HG02759 (cell line): ENCODE measurements around the gene RYR2.

Source experiments
- ATAC-seq: cut with Tn5 transposase; IDR thresholded peaks from one replicate; pipeline ENCODE4 v1.9.1; 2021; ENCODE audit warnings: mild to moderate bottlenecking, moderate library complexity; ENCODE audit not compliant: unreplicated experiment

The RYR2 gene

DNA sequence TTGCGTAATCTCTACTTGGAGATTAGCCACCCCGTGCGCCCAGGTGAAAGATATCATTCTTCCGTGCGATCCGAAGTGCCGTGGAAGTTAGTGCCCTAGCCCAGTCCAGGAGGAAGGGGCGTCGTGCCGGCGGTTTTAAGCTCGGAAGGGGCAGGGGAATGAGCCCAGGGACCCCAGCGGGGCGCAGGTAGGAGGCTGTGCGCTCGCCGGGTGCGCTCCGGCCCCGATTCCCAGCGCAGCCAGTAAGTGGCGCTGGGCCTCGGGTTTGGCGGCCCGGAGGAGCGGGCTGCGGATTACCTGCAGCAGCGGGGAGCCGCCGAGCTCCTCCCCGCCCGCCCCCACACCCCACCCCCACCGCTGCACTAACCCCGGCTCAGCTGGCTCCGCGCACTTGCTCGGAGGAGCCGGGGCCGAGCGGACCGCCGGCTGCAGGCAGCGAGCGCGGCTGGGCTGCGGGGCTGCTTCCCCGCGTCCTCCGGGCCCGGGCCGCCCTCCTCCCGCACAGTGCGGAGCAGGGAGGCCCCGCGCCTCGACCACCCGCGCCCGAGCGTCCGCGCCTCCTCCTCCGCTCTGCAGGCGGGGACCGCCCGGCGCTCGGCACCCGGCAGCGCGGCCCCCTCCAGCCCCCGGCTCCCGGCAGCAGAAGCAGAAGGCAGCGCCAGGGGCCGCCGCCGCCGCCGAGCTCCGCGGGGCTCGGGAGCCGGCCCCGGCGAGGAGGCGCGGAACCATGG, at the start of gene RYR2:
Gene RYR2 (plus strand): TSS at position 390 of the 731 bp plus-strand sequence. CDS start 338 bp downstream, at position 728.
- ATAC-seq = peak; percentile 52

DNA sequence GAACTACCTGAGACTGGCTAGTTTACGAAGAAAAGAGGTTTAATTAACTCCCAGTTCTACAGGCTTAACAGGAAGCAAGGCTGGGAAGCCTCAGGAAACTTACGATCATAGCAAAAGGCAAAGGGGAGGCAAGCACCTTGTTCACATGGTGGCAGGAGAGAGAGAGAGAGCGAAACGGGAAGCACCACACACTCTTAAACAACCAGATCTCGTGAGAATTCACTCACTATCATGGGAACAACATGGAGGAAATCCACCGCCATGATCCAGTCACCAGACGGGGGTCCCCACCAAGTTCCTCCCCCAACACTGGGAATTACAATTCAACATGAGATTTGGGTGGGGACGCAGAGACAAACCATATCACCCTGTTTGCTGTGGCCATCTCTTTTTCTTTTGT, 49.5 kb upstream of the RYR2 start:
- ATAC-seq = no peak

DNA sequence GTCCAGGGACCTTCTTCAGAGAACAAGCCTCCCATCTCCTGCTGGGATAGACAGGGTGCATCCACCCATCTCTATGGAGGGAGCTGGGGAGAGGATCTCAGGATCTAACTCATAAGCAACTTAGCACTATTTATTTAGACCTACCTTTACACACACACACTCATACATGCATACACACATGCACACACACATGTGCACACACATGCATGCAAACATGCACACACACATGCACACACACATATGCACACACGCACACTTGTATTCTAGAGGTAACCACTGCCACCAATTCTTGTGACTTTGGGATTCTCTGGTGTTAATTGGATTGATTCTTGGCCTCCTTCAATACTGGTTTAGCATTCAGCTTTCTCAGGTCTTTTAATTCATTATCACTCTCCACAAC, 47.5 kb upstream of the RYR2 start:
- no peak for ATAC-seq

DNA sequence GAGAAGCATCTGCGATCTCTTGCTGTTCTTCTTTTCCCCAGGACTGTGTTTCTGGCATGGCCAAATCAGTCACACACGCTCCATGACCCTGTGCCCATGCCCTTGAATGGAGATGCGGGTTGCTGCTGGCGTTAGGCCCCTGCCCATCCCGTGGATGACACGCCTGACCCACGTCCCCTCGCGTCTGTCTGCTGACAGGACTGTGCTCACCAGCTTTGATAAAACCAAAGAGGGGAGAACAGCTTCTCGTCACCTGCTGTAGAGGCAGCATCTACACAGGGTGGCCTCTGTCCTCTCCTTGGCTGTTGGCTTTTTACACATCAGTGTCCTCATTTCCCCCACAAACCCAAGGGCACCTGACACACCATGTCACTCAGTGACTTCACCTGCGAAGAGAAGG, 44.6 kb upstream of the RYR2 start:
- ATAC-seq = no peak

DNA sequence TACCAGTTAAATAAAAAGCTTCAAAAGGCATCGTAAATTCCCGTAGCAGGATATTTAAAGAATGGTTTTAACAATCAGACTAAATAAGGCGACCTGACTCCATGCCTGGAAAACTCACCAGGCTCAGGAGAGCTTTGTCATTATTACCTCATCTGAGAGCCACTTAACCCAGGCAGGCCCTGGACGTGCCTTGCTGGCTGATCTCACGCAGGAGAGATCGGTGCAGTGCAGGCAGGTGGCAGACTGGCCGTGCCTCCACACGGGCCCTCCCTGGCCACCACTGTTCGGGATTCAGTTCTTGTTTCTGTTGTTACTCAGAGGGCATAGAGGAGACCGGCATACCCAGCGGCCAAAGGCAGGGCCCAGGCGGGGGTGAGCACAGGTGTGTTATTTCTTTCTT, 44.1 kb upstream of the RYR2 start:
- ATAC-seq = no peak

DNA sequence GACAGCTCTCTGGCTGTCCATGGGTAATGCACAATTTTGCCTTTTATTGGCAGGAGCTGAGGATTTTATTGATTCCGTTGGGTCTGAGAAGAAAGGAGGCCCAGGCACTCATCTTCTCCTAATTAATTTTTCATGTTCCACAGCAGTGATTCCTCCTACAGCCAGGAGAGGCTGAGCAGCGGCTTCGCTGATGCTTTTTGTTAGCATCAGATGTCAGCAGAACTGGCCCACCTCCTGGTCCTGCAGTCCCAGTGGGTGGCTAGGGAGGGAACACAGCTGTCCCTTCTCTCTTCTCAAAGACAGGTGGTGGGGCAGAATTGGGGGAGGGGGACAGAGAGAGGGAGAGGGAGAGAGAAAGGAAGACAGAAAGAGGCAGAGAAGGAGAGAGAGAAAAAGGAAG, 43.4 kb upstream of the RYR2 start:
- ATAC-seq = no peak

DNA sequence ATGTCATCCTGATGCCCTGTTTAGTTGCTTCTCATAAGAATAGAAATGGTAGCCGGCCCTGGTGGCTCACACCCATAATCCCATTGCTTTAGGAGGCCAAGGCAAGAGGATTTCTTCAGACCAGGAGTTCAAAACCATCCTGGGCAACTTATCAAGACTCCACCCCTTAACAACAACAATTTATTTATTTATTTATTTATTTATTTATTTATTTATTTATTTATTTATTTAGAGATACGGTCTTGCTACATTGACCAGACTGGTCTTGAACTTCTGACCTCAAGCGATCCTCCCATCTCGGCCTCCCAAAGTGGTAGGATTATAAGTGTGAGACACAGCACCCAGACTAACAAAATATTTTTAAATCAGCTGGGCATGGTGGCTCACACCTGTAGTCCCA, 41.8 kb upstream of the RYR2 start:
- no peak for ATAC-seq

DNA sequence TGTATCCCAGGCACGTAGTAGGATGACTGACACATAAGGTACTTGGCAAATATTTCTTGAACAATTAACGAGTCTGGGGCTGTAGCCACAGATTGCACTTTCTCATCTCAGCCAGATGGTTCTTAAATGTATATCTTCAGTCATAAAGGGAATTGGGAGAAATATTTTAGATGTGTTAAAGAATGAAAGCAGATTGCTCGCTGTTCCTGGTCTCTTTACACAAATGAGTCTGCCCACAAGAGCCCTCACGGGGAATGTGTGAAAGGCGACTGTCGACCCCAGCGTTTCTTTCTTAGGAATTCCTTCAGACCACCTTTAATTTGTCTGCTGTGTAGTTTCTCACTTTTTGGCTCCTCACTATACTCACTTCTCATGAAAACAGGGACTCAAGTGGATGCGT, 38.5 kb upstream of the RYR2 start:
- ATAC-seq = no peak

DNA sequence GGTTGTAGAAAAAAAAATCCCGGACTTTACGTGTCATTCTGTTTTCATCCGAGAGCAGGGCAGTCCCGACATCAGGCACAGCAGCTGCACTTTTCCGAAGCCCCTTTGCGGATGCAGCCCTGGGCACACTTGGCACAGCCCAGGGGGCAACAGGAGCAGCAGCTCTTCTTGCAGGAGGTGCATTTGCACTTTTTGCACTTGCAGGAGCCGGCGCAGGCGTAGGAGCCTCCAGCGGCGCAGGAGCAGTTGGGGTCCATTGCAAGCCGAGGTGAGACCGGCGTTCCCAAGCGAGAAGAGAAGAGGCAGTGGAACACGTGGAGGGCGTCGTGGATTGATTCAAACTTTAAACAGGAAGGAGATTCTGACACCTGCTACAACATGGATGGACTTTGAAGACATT, 37.9 kb upstream of the RYR2 start, which contains the start of gene MT1HL1:
Gene MT1HL1 (minus strand): TSS at position 326 of the 400 bp plus-strand sequence. CDS start 69 bp downstream, at position 257.
- no peak for ATAC-seq

DNA sequence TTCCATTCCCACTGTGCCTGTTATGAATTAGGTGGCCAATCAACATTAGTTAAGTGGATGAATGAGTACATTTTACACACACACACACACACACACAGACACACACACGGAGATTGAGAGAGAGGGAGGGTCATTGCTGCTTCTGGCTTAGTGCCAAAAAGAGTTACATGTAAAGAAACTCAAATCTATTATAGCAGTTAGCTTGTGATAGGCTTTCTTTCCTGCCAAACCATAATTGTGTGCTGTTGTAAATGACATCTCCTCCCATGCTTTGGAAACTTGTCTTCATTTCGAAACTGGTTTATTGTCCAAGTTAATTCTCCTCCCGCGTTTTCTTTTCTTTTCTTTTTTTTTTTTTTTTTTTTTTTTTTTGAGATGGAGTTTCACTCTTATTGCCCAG, 36.3 kb upstream of the RYR2 start:
- no peak for ATAC-seq

DNA sequence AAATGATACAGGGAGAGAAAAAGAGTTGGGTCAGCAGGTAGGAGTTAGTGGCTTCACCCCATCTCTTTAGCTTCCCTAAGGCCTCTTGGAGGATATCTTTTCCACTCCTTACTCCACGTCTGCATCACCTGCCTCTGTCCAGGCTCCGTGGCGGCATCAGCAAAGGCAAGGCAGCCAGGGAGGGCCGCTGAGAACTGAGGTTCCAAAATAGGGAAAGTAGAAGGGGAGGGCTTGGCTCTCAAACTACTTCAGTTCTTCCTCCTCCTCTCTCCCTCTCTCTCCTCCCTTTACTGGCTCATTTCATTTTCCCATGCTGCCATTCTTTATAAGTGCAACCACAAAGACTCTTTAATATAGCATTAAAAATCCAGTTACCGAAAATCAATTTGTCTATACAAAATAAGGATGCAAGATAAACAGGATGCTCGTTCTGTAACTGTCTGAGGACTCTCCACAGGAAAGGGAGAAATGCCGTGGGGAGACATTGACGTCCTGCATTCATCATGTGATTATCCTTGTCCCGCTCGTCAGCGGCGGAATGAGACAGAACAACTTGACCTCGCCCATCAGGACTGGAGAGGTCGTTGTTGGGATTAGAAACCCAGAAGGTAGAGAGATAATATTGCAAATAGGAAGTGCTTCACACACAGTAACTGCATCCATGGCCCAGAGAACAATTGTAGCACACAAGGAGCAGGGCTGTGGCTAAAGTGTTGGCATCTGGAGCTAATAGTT, 34.7 kb upstream of the RYR2 start:
- no peak for ATAC-seq

DNA sequence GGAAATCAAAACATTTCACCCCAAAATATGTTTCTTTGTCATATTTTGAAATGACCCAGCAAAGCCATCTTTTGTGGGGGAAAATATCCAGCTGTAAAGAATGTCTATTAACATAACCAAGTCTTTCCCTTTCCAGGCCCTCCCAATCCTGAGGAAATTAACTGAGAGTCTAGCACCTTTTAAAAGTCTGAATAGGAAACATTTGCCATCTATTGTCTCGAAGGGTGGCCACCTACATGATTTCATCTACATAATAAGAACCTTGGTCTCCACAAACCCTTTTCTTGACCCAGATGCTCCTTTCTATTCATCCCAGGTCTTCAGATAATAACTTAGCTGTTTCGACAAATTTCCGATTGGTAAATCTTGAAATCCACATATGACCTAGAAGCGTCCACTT, 32.4 kb upstream of the RYR2 start:
- no peak for ATAC-seq

DNA sequence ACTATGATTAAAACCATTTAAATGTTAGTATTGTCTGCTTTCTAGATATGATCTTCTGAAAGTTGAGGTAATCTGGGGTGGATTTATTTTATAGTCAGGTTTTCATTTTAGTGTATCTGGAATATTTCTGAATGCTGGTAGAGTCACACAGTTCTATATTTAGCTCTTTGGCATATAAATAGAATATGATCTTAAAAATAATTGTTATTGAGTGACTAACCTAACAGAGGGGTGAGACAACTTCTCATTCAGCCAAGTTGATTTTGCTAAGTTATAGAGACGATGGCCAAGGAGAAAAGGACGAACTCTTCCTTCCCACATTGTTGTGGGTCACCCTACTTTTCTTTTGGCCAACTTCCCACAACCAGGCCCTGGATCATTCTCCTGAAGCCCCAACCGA, 30.6 kb upstream of the RYR2 start:
- no peak for ATAC-seq

DNA sequence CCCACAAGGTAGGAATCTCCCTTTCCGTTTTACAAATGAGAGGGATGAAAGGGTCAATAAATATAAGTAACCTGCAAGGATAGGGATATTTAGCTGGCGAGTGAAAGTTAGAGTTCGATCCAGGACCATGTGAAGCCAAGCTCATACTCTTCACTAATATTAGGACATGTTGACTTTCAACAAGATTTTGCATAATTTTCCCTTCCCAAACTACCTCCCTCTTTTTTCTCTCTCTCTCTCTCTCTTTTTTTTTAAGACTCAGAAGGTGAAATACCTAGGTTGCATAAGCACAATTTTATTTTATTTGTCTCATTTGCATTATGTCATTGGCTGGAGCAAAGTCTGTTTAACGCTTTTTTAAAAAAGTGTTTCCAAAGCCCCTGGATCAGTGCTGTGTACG, 29.6 kb upstream of the RYR2 start:
- no peak for ATAC-seq

DNA sequence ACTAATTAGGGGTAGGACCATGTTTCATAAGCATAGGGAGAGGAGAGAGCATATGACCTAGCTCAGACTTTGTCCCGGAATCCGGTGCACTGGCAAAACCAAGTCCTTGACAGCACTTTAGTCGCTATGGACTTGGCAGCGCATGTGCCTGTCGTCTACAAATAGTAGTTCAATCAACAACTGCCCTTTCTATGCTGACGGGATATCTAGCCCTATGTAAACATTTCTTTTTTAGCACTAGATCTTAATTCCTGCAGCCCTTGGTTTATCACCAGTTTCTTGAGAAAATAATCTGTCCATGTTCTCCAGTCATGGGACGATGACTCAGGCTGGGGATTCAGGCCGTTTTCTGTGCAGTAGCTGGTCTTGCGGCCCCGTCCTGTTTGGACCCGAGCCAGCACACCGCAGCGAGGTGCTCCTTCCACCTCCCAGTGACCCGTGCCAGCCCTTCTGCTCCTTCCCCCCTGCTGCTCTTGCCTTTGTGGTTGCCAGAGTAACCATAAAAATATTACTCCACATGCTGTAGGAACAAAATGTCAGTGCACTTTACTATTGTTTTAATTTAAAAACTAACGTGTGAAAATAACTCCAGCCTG, 29.1 kb upstream of the RYR2 start:
- ATAC-seq = no peak

DNA sequence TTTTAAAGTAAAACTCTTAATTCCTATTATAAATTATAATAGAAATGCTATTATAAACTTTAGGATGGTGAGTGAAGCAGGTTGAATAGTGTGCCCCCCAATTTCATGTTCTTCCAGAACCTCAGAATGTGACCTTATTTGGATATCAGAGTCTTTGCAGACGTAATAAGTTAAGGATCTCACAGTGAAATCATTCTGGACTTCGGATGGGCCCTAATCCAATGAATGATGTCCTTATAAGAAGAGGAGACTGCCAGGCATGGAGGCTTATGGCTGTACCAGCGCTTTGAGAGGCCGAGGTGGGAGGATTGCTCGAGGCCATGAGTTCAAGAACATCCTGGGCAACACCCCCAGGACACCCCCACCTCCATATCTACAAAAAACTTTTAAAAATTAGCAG, 28.4 kb upstream of the RYR2 start:
- no peak for ATAC-seq

DNA sequence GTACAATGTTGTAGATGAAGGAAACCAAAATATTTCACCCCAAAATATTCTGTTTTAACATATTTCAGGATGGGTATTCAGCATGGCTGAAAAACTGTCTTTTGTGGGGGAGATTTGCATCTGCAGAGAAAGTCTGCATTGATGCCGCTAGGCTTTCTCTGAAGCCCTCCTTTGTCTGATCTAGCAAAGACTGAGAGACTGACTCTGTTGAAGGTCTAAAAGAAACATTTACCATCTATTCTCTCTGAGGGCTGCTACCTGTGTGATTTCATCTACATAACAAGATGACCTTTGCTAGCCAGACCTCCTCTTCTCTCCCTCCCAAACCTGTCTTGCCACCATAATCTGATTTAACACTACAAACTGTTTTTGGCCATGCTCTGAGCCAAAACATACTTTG, 25.4 kb upstream of the RYR2 start:
- no peak for ATAC-seq

DNA sequence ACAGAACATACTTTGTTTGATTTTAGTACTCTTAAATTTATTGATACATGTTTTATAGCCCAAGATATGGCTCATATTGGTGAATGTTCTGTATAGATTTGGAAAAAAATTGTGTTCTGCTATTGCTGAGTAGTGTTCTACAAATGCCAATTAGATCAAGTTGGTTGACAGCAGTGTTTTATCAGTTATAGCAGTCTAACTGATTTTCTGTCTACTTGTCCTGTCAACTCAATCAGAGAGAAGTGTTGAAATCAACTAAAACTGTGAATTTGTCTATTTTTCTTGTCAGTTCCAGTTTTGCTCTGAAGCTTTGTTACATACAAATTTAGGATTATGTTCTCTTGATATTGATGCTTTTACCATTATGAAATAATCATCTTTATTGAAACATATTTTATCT, 23.1 kb upstream of the RYR2 start:
- no peak for ATAC-seq

DNA sequence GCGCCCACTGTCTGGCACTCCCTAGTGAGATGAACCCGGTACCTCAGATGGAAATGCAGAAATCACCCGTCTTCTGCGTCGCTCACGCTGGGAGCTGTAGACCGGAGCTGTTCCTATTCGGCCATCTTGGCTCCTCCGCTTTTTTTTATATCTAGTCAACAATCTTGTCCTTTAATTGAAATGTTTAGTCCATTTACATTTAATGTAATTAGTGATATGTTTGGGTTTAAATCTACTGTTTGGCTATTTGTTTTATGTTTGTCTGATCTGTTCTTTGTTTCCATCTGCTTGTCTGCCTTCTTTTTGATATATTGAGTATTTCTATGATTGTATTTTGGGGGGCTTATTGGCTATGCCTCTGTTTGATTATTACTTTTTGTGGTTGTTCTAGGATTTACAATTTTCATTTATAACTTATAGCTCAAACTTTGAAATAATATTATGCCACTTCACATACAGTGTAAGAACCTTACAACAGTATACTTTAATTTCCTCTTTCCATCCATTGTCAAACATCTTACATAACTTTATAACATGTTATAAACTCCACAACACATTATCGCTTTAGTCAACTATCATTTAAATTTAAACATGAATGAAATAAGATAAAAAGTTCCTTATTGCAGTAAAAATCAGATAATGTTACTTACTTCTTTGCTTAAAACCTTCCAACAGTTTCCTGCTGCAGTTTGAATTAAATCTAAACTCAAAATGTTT, 16.5 kb upstream of the RYR2 start:
- no peak for ATAC-seq

DNA sequence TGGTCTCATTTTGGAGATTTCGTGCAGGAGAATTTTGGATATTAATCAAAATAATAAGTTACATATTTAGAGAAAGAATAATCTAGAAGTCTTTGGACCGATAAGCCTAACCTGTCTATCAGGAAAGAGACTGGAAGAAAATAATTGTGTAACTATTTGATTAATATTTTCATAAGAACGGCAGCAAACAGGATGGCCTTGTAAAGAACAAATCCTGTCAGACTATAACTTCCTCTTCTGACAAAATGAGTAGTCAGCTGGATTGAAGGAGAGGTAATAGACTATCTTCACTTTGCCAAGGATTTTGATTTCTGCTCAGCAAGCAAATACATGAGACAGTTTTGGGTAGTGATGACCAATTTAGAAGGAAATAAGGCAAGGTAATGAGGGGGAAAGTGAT, 12.7 kb upstream of the RYR2 start:
- ATAC-seq = no peak

DNA sequence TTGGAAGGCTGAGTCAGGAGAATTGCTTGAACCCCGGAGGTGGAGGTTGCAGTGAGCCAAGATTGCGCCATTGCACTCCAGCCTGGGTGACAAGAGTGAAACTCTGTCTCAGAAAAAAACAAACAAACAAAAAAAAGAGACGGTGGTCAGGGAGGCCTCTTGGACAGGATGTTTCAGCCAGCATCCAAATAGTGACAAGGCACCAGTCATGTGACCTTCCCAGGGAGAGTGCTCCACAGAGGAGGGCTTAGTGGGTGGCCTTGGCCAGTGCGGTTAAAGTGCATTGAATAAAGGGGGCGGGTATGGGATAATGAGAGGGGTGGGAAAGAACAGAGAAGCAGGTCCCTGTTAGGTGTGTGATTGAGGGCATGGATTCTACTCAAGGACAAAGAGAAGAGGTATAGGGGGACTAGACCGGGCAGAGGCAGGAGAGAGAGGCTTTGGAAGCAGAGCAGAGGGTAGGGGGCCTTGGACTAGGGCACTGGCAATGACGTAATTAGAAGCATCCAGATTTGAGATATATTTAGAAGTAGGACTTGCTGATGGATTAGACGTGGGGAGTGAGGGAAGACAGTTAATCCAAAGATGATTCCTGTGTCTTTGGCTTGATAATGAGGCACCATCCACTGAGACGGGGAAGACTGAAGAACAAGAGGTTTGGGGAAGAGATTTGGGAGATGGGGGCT, 12.0 kb upstream of the RYR2 start:
- no peak for ATAC-seq
